Measurements from ENCODE around the gene TGFB2. TPM values are rescaled to one million over a fixed set of nuclear protein-coding genes. Genes with fewer than 3 reads are reported as not detected.

The TGFB2 gene
- total RNA-seq, result 9.5 and 36.2 TPM in 2 replicates

GRCh38 chr1:218344814-218345672 lies at the start of gene TGFB2:
Gene TGFB2, plus strand, starts transcription at chr1:218345336. Its CDS starts 1,366 bp downstream, at chr1:218346702.

Other genes with a start within 250 kb of the TGFB2 start
- 7.1 and 16.9 TPM in 2 replicates for gene RRP15, start 60.0 kb upstream of the TGFB2 start, total RNA-seq

Measured in smooth muscle cell of the umbilical artery (primary cell).